A673 (cell line): ENCODE results near the gene AP1M1.

Experiments used
- EZH2 ChIP-seq: fragments of 200-600 bp; sonication (generic); IDR thresholded peaks from 2 replicates; pipeline ENCODE4 v1.6.1; 2017; ENCODE audit warnings: borderline replicate concordance, low read depth, mild to moderate bottlenecking, mixed read lengths, antibody characterized with exemption, low read length; ENCODE audit not compliant: poor library complexity, severe bottlenecking
- TF ChIP-seq, protein P1 (sequence below): fragments of 300-800, 200-600 bp; sonication (generic); conservative IDR thresholded peaks from 2 replicates; pipeline ENCODE4 v1.5.1; 2017; ENCODE audit warnings: low read depth, mild to moderate bottlenecking, antibody characterized with exemption, low read length, moderate library complexity, mixed read lengths

GRCh38 chr19:16206637-16207036 is 8.9 kb downstream of the AP1M1 start:
- TF ChIP-seq EZH2: no peak
- TF ChIP-seq, protein P1, sequence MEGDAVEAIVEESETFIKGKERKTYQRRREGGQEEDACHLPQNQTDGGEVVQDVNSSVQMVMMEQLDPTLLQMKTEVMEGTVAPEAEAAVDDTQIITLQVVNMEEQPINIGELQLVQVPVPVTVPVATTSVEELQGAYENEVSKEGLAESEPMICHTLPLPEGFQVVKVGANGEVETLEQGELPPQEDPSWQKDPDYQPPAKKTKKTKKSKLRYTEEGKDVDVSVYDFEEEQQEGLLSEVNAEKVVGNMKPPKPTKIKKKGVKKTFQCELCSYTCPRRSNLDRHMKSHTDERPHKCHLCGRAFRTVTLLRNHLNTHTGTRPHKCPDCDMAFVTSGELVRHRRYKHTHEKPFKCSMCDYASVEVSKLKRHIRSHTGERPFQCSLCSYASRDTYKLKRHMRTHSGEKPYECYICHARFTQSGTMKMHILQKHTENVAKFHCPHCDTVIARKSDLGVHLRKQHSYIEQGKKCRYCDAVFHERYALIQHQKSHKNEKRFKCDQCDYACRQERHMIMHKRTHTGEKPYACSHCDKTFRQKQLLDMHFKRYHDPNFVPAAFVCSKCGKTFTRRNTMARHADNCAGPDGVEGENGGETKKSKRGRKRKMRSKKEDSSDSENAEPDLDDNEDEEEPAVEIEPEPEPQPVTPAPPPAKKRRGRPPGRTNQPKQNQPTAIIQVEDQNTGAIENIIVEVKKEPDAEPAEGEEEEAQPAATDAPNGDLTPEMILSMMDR: no peak
